ENCODE results near the gene CAMTA1.
A peak's percentile ranks its signal among the peaks of the same experiment; 100 is the strongest.

The CAMTA1 gene

DNA sequence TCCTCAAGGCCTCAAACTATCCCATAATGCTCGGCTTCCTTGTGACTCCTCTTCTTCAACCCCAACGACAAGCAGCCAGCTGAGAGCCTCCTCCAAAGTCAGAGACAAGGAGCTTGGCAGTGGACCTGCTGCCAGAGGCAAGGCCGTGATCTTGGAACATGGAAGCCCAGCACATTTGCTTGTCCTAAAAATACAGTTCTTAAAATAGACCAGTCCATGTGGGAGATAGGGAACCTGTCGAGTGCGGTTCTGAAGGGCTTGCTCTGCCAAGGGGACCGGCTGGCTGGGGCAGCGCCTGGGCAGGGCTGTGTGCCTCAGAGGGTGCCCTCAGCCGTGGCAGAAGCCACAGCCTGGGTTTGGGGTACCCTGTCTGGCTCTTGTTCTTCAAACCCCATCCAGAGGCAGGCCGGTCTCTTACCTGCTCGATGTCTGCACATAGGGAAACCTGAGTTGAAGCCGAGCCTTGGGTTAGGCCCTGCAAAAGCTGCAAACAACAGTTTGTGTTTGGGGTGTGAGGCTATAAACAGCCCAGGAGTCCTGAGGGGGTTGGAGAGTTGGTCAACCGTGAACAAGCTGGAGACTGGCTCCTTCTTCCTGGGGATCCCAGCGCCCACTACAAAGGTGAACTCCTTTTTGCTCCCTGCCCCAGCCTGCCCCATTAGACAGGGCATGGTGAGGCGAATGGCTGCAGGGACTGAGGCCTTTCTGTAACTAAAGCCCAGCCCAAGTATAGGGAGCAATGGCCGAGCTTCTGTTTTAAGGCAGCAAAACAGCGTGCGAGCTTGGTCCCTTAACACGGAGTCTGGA lies 228.8 kb downstream of the CAMTA1 start:
- DNase-seq, result no peak

DNA sequence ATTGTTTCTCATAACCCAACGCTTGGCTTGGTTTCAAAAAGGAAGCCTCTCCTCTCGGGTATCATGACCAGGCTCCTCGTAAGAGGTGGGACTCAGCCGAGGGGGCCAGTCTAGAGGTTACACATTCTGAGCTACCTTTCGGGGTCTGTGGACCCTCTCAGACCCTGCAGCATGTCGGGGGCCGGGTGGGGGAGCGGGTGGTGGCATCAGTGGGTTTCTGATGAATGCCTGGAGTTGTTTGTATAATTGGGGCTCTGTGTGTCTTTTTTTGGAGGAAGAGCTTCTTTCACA lies 229.3 kb downstream of the CAMTA1 start:
- no peak for DNase-seq

DNA sequence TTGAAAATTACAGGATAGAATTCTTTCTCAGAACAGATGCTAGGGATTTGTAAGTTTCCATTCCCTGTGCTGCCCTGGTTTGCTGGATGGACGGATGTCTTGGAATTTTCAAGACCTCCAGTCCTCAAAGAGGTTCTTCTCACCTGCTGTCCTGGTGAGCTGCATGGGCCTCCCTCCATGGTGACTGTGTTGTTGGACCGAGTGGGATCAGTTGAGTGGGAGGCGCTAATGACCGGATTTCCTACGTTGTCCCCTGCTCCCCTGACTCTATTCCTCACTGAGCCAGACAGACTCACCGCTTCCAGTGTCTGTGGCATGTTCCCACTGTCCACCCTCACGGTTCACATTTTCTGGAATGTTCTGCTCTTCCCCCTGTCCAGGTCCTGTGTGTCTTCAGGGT lies 229.8 kb downstream of the CAMTA1 start:
- no peak for DNase-seq

DNA sequence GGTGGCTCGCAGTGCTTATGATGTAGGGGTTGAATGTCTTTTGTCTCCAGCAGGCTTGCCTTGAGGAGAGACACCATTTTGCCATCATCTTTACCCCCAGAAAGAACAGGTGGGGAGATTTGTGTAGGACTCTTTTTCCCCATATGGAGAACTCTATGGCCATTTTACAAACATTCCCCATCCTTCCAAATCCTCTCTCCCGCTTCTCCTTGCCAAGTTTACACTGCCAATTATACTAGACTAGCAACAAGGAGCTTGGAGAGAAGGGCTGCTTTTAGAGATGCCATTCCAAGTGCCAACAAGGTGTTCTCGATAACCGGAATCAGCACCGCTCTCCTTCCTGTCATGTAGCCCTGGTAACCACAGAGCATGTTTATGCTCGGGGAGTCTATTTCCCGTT lies 233.1 kb downstream of the CAMTA1 start:
- DNase-seq, result no peak

DNA sequence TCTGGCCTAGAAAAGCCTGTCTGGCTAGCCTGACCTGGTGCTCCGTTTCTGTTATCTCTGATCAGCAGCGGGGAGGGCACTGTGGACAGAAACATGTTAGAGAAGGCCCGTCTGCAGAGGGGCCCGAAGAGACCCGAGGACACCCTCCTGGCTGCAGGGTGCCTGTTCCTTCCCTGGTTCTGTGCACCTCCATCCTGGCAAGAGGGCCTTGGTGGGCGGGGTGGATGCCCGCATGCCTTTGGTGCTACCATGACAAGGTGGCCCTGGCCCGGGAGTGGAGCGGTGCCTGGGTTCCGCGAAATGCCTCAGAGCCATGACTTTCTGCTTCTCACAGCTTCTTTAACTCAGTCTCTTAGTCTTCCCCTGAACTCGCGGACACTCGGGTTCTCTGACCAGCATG lies 233.6 kb downstream of the CAMTA1 start:
- DNase-seq, result no peak

DNA sequence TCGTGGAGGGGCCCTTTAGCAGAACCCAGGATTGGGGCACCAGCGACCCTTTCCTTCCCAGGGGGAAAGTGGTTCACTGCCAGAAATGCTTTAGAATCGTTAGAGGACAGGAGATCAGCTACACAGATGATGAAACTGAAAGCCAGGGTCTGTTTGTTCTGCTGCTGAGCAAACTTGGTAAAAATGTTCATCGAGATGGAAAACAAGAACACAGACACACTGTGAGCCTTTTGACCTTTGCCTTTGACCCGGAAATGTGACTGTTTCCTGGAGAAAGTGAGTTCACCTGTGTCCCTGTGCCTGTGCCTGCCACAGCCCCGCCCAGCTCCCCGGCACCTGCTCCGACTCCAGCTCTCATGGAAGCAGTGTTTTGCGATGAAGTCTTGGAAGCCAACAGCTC lies 234.3 kb downstream of the CAMTA1 start:
- no peak for DNase-seq

DNA sequence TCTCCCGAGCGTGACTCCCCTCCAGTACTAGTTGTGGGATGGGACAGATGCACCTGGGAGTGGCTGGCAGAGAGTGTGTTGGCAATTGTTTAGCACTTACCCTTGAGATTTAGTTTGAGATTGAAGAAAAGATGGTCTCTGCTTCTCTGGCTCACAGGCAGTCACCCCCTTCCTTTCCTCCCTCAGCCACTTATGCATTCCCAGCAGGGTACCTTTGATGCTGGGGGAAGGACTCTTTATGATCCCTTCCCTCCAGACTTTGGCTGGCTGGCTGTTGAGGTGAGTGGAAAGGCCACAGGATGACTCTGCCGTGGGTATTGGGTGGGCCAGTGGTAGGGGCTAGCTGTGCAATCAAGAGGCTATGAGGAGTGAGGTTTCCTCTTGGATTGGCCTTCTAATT lies 236.8 kb downstream of the CAMTA1 start:
- no peak for DNase-seq

DNA sequence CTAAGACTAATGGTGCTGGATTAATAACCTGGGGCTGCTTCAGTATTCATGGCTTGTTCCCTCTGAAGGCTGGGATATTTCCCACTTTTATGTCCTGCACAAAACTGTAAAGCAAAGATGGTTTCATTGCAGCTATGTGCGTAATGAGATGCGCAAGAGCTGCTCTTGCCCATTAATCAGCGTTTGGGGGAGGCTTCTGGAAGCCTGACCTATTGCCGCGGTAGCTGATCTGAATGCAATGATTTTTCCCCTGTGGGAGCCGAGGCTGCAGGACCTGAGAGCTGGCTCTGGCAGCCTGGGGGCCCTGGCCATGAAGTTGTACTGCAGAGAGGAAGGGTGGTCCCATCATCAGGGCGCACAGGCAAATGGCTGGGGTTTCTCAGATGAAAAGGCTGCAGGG lies 239.8 kb downstream of the CAMTA1 start:
- DNase-seq, result no peak

DNA sequence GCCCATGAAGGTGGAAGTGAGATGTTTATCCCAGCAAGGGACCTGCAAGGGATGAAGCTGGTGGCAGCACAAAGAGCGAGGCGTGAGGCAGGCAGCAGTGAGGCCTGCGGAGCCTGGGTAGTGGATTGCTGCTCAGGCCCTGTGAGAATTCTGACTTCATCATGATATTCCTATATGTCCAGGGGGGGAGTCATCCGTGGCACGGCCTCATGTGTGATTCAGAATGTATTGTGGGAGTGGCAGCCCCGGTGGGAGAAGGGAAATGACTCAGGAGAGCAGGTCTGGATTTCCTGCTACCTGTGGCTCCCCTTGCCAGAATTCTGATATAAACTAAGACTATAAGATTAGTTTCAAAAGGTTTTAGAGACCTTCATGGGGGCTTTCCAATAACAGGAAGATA lies 240.9 kb downstream of the CAMTA1 start:
- DNase-seq, result peak; percentile 42

DNA sequence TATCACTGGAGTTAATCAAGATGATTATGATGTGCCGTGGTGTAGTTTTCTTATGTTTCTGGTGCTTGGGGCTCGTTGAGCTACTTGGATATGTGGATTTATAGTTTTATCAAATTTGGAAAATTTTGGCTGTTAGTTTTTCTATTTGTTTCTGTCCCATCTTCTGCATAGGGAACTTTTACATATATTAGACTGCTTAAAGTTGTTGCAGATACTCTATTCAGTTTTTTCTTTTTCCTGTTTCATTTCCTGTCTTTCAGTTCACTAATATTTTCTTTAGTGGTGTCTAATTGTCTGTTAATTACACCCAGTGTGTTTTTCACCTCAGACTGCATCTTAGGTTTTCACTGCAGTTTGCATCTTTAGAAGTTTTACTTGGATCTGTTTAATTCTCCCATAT lies 247.7 kb downstream of the CAMTA1 start:
- DNase-seq, result no peak

DNA sequence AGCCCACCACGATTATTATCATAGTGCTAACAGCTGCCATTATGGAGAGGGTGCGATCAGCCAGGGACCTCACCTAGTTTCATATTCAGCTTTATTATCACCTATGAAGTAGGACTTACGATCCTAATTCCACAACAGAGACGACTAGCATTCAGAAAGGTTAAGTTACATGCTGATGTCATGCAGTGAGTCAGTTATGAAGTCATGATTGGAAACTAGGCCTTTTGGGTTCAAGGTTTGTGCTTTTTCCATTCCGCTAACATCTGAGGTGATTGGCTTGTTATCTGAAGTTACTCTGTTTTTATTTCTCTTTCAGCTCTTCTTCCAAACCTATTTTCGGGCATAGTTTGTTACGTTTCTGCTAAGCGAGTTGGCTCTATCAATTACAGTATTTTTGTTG lies 251.1 kb downstream of the CAMTA1 start:
- no peak for DNase-seq

DNA sequence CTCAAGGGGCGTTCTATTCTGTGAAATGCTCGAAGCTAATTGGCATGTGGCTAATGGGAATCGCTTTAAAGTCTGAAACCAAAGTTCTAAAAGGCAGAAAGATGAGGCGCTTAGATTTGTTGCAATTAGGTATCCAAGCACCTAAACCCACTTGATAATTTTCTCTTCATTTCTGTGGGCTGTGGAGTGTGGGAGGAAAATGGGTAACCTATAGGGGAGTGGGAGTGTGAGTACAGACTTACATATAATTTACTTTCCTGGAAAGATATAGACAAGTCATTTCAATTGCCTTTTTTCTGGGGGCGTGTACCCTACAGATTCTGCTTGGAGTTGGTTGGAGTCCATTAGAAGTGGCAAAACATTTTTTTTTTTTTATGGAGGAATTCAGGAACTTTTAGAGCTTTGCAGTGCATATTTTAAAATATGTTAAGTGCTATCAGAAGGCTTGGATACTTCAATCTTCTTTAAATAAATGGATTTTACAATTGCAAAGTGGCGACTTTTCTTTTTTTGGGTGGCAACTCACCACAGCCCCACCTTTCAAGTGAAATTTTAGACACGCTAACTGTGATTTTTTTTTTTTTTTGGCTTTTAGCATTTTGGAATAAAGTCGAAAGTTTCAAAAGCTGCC lies 254.5 kb downstream of the CAMTA1 start:
- DNase-seq, result no peak

DNA sequence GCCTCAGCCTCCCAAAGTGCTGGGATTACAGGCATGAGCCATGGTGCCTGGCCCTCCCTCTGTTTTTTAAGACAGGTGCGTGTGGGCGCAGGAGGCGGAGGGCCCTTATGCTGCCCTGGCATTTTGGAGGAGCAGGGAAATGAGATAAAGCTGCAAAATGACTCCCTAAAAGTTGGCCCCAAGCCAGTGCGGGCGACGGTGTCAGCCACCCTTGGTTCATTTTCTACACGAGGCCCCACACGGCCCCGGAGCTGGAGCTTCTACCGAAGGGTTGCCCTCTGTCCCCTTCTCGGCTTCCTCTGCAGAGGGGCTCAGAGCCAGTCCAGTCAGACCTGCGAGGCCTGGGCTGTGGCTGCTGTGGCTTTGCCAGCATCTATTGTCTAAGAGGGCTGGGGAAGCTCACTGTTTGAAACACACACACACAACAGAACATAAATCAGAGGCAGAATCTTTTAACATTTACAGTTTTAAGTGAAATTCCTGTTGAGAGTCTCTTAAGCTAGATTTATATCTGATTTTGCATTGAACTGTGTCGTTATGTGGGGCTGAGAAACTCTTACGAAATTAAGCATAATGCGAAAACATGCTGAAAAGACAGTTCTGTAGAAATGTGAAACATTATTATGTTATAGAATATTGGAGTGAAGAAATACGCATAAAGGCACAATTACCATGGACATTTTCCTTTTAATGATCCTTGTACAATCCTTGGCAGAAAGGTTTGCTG lies 255.9 kb downstream of the CAMTA1 start:
- no peak for DNase-seq

DNA sequence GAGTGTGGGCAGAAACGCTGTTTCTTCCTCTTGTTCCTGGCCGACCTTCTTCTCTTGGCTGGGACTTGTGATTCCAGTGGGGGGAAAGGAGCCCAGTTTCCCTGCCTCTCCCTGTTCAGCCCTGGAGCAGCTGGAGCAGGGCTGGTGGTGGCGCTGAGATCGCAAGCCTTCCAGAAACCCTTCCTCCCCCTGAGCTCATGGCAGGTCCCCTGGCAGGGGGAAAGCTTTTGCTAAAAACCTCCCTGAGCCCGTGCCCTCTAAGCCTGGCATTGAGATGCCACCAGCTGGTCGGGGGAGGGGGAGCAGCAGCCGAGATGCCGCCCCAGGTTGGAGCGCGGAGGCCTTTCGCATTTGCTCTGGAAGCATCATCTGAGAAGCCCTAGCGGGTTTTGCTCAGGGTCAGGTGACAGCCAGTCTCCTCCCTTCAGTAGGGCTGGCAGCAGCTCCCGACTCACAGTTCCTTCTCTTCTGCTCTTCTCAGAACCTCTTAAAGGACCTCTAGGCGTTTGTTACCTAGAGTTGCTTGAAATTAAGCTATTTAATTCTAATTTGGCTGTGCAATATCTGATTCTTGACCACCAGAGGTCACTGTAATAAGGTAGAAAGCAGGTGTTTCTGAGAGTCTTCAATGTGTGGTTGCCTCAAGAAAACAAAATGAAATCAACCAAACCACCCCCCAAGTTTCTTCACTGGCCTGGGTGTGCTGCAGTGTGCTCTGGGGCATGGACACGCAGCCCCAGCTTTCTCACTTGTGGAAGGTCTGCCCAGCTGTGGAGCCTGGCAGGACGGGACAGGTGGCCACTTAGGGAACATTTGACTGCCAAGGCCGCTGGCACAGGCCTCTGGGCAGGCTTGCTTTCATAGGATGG lies 257.3 kb downstream of the CAMTA1 start:
- no peak for DNase-seq

DNA sequence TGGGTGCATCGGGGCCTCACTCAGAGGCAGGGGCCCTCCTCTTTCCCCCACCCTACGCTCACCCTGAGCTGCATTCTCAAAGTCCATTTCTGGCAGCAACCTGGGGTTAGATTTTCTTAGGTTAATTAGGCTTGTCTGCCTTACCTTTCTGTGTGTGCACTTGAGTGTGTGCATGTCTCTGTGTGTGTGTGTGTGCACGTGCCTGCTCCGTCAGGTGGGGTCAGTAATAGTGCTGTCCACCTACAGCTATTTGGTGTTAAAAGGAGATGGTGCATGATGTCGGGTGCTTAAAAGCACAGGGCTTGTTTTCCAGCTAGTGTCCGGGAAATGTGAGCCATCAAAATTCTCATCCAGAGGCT lies 257.9 kb downstream of the CAMTA1 start:
- no peak for DNase-seq

DNA sequence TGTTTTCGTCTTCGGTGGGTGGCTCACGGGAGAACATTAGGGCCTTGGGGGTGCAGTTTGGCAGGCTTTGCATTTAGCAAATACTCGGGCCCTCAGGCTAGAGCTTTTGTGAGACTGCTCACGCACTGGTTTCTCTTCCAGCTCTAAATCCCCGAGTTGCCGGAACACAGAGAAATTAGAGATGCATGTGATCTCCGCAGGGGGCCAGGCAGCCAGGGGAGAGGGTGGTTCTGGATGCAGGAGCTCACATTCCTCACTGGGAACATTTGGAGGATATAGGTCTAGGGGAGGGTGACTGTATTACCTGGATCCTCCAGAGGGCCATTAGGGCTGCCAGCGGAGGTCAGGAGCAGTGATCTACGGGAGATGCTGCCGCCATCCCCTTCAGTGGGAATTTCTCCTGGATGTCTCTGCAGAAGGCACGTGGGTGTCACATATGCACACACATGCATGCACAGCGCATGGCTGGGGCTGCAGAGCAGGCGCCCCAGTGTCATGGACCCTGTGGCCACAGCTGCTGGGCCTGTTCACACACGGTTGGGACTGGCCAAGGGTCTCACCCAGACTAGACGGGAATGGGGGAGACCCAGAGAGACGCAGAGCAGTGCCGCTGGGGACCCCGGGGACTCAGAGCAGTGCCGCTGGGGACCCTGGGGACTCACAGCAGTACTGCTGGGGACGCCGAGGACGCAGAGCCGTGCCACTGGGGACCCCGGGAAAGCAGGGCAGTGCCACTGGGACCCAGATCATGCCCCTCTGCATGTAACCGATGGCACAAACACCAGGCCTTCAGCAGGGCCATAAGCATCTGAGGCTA lies 258.7 kb downstream of the CAMTA1 start:
- no peak for DNase-seq

DNA sequence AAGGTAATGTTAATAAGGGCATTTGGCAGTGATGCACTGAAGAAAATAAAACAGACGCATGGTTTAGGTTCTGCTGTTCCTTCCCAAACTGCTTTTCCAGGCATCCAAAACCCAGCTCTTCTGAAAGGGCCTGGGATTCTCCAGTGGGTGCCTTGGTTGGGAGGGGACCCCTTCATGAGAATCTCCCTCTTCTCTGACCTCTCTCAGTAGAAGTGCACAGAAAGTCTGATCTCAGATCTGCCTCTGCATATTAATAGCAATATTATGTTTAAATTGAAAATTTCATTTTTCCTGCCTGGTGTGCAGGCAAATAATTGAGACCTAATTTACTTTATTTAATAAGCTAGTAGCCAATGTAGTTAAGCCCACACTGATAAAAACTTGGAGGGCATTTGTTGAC lies 260.6 kb downstream of the CAMTA1 start:
- no peak for DNase-seq

DNA sequence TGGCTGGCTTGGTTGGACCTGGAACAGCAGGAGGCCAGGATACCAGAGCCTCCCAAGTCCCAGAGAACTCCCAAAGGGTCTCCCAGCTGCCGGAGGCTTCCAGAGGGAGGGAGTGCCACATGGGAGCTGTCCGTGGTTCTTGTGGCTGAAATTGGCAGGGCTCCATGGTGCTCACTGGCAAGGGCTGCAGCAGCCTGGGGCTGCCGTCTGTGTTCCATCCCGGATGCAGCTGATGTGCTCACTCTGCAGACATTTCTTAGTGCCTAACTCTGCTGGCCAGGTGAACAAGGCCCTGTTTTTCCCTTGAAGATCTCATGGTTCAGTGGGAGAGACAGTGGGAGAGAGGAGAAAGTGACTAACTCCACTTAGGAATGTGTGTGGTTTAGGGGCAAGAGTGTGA lies 261.1 kb downstream of the CAMTA1 start:
- no peak for DNase-seq

DNA sequence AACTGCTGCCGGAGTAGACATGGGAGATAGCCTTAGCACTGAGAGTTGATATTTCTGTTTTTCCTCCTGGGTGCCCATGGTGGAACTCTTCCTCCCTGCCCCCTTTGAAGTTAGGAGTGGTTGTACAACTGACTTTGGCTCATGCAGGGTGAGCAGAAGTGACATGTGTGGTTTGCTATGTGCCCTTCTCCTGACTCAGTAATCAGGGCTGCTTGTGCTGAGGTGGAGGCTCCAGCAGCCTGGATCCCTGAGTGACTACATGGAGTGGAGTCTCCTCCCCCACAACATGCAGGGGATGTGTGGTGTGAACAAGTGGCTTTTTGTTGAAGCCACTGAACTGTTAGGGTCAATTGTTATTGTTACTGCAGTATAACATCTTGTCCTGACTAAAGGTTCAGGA lies 261.6 kb downstream of the CAMTA1 start:
- DNase-seq, result no peak

DNA sequence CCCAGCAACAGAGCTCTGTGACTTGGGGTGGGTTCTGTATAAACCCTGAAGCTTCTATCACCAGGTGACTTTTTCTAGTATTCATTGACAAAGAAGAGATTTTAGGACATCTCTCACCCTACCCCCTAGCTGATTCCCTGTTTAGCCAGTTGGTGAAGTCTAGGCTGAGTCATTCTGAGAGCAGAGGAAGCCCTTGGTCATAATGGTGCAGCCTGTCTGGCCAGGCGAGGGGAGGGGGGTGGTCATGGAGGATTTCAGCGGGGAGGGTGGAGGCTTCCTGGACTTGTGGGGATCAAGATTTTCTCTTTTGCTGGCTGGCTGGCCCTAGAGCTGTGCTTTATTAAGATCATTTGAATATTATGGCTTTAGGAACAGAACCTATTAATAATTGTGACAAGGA lies 262.6 kb downstream of the CAMTA1 start:
- DNase-seq, result no peak

DNA sequence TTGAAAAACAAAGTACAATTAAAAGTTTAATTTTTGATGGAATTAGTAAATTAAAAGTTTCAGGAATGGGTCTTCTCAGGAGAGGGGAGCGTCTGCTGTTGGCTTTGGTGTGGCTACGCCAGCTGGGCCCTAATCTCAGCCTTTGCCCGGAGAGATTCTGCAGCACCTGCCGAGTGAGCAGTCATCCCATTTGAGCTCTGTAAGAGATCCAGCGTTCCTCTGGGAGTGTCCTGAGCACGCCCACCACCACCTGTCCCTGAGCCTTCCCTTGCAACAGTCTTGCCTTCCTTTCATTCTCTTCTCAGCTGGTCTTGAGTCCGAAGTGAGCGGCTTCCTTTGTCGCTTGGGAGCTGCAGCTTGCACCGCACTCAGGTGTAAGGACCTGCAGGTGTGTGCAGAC lies 263.1 kb downstream of the CAMTA1 start:
- no peak for DNase-seq

DNA sequence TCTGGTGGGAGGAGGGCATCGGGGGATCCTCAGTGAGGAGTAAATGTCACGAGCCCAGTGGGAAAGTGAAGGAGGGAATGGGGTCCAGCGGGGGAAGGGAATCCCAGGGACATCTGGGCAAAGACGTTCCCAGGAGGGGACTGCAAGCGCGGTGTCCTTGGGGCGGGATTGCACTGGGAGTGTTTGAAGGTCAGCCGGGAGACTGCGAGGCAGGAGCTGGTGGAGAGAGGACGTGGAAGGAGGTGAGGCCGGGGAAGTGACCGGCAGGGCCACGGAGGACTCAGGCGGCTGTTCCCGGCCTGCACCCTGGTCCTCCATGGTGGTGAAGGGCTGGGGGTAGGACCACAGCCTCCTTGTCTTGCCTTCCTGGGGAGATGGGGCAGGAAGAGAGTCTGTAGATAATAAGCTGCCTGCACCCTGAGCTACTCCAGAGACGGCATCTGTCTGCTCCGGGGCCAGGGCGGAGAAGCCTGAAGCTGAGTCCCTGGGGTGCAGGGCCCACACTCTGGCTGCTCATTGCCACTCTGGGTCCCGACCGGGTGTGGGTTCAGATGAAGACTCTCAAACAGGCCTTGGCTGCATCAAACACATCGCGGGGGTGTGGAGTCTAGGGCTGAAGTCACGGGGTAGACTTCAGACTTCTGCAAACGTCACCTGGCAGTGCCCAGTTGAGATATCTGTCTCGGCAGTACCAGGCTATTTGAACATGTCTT lies 264.8 kb downstream of the CAMTA1 start:
- DNase-seq, result no peak

Measured in 8988T (cell line).